CD8-positive, alpha-beta memory T cell (primary cell): ENCODE results near the gene CA10. TPM values are rescaled to one million over a fixed set of nuclear protein-coding genes. Genes with fewer than 3 reads are reported as not detected.

ENCODE experiments used
- CTCF ChIA-PET: fragments of 350-600 bp; sonication (Branson Sonifier 250); formaldehyde crosslinking; loops from one replicate; lab custom pipeline; 2021; ENCODE audit warnings: antibody characterized with exemption; lab: Charles Lee
- POLR2A ChIA-PET: fragments of 350-600 bp; sonication (Branson Sonifier 250); formaldehyde crosslinking; loops from one replicate; lab custom pipeline; 2021; ENCODE audit warnings: antibody characterized with exemption; lab: Charles Lee
- DNase-seq, 5 donors: peaks; one replicate each; pipeline versions ENCODE4 v3.0.0 to v3.0.0-alpha.2; 2020 to 2022; ENCODE audit warnings: mixed read lengths in 1 of 5
- H3K27ac ChIP-seq: one replicate; pipeline ENCODE4 v1.7.0; 2013; ENCODE audit warnings: low read depth, mild to moderate bottlenecking, low read length, moderate library complexity
- H3K27me3 ChIP-seq: 2 replicates; pipeline ENCODE4 v1.7.0; 2013; ENCODE audit warnings: low read length, mild to moderate bottlenecking; ENCODE audit not compliant: insufficient read depth, poor library complexity, severe bottlenecking
- H3K36me3 ChIP-seq: 2 replicates; pipeline ENCODE4 v1.7.0; 2013; ENCODE audit warnings: mild to moderate bottlenecking, low read length, moderate library complexity; ENCODE audit not compliant: insufficient read depth
- H3K4me1 ChIP-seq: 2 replicates; pipeline ENCODE4 v1.7.0; 2013; ENCODE audit warnings: mild to moderate bottlenecking, low read length, moderate library complexity; ENCODE audit not compliant: insufficient read depth
- H3K4me3 ChIP-seq: 2 replicates; pipeline ENCODE4 v1.7.0; 2013; ENCODE audit warnings: mild to moderate bottlenecking, low read length
- H3K9me3 ChIP-seq: 2 replicates; pipeline ENCODE4 v1.7.0; 2013; ENCODE audit warnings: mild to moderate bottlenecking, low read length
- H3K27ac Mint-ChIP-seq, 8 donors: one replicate each; pipeline ENCODE4 v1.8.0; 2020 to 2021; ENCODE audit warnings: mixed read lengths in 8 of 8, mild to moderate bottlenecking in 6 of 8, inconsistent platforms in 3 of 8, moderate library complexity in 3 of 8
- H3K27me3 Mint-ChIP-seq, 2 donors: one replicate each; pipeline ENCODE4 v1.8.0; 2020 to 2021; ENCODE audit warnings: mixed read lengths in 2 of 2, mild to moderate bottlenecking in 1 of 2, moderate library complexity in 1 of 2
- H3K36me3 Mint-ChIP-seq, 3 donors: one replicate each; pipeline ENCODE4 v1.8.0; 2020 to 2021; ENCODE audit warnings: mixed read lengths in 3 of 3, inconsistent platforms in 1 of 3, mild to moderate bottlenecking in 1 of 3
- H3K4me1 Mint-ChIP-seq, 3 donors: one replicate each; pipeline ENCODE4 v1.8.0; 2020 to 2021; ENCODE audit warnings: mixed read lengths in 3 of 3, inconsistent platforms in 1 of 3, mild to moderate bottlenecking in 1 of 3
- H3K4me3 Mint-ChIP-seq, 7 donors: one replicate each; pipeline ENCODE4 v1.8.0; 2020 to 2021; ENCODE audit warnings: mixed read lengths in 7 of 7, mild to moderate bottlenecking in 6 of 7, moderate library complexity in 4 of 7, inconsistent platforms in 2 of 7
- H3K9me3 Mint-ChIP-seq, 5 donors: one replicate each; pipeline ENCODE4 v1.8.0; 2020 to 2022; ENCODE audit warnings: mixed read lengths in 5 of 5, mild to moderate bottlenecking in 3 of 5, moderate library complexity in 2 of 5, inconsistent platforms in 1 of 5
- polyA plus RNA-seq: library from polyadenylated mRNA; unstranded; fragments of 300-500 nt; fragmentation: Illumina TruSeq; gene quantifications from one replicate; pipeline ENCODE4 v1.2.3, GENCODE V29; 2021
- total RNA-seq, 2 experiments: library from RNA; stranded (reverse); gene quantifications; one replicate each; pipeline ENCODE4 v1.2.3, GENCODE V29; 2021

Gene CA10
- total and polyA plus RNA-seq, 3 experiments from 2014 or later, result 0.18 TPM; not detected in 2

DNA sequence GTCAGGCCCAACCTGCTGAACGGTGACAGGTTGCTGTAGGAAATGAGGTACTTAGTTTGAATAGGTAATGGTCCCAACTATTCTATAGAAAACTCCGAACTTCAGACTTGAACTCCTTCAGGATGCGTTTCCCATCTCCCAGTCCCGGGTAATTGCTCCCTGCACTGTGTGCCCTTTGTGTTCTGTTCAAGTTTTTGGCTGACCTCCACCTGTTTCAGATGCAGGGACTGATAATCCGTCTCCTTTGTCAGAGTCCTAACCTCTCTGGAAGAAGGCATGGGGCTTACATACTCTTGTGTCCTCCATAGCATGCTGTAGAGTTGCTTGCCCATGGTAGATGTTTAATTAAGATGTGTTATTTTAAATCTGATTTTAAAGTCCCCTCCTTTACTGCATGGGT is 547.7 kb downstream of the CA10 start:
- peak overlapping the region in 1 of 8 donors; percentile 28 for H3K27ac Mint-ChIP-seq
- no peak overlapping the region for H3K4me3 ChIP-seq

DNA sequence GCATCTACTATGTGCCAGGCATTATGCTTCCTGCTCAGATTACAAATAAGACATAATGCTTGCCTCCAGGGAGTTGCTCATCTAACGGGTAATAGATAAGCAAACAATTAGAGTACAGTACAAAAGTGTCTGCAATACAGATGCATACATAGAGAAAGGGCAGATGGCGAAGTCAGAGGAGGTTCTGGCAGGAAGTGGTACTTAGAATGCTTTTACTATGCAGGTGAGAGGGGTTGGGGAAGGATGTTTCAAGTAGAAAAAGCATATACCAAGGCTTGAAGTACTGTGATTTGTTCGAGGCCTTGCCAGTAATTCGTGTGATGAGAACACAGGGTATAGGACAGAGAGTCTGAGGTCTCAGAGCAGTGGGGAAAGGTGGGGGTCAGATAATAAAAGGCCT is 548.4 kb downstream of the CA10 start:
- Mint-ChIP-seq H3K4me3 (no peak overlapping the region), H3K4me1 (no peaks in the 10 kb centered on the region)
- CTCF ChIA-PET, result no interaction called here

More for the DNA sequence above, 547.7 kb downstream of the CA10 start:
- H3K9me3 Mint-ChIP-seq, result no peaks in the 10 kb centered on the region
- H3K27me3 Mint-ChIP-seq, result peaks cover 5 to 8% of the 10 kb centered on the region in 2 donors
- Histone ChIP-seq H3K27ac (no peak overlapping the region), H3K4me1 (no peaks in the 10 kb centered on the region), H3K36me3 (no peaks in the 10 kb centered on the region), H3K9me3 (no peaks in the 10 kb centered on the region), H3K27me3 (no peaks in the 10 kb centered on the region)
- no peak for DNase-seq
- H3K36me3 Mint-ChIP-seq, result no peaks in the 10 kb centered on the region
- CTCF ChIA-PET, result no interaction called here
- H3K4me3 Mint-ChIP-seq, result no peak overlapping the region
- no peaks in the 10 kb centered on the region for H3K4me1 Mint-ChIP-seq
- POLR2A ChIA-PET, result no interaction called here

DNA sequence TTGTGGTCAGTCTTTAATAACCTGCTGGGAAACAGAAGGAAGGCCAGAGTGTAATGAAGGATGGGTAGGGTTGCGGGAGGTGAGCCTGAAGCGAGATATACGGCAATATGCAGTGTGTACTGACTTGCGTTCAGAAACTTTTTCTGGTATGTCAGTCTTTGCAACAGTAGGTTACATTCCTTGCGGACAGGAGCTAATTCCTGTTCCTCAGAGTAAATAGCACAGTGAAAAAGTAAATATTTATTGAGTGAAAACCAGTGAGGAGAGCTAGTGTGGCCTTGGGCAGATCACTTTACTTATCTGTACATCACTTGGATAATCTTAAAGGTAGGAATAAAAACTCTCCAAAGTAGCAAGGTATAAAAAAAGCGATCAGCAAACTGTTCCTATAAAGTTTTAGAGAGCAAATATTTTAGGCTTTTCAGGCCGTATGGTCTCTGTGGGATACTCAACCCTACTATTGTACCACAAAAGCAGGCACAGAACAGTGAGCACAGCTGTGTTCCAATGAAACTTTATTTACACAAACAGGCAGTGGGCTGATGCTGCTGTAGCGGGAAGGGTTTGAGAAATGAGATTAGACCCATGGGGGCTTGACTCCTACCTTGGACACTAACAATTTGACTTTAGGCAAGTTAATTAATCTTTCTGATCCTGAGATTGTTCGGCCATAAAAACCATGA is 550.1 kb downstream of the CA10 start:
- Mint-ChIP-seq H3K36me3 (no peaks in the 10 kb centered on the region), H3K4me3 (no peak overlapping the region), H3K9me3 (no peaks in the 10 kb centered on the region), H3K27ac (no peak overlapping the region), H3K27me3 (peaks cover 0 to 8% of the 10 kb centered on the region in 2 donors), H3K4me1 (no peaks in the 10 kb centered on the region)
- POLR2A ChIA-PET, result no interaction called here
- CTCF ChIA-PET, result no interaction called here
- H3K9me3 ChIP-seq, result no peaks in the 10 kb centered on the region
- no peaks in the 10 kb centered on the region for H3K4me1 ChIP-seq
- no peak for DNase-seq
- H3K27ac ChIP-seq, result no peak overlapping the region
- no peak overlapping the region for H3K4me3 ChIP-seq
- H3K36me3 ChIP-seq, result no peaks in the 10 kb centered on the region
- no peaks in the 10 kb centered on the region for H3K27me3 ChIP-seq

More for the DNA sequence above, 548.4 kb downstream of the CA10 start:
- Mint-ChIP-seq H3K36me3 (no peaks in the 10 kb centered on the region), H3K27me3 (peaks cover 0 to 8% of the 10 kb centered on the region in 2 donors), H3K9me3 (no peaks in the 10 kb centered on the region), H3K27ac (peak overlapping the region in 1 of 8 donors; percentile 1)
- POLR2A ChIA-PET, result no interaction called here
- Histone ChIP-seq H3K27me3 (no peaks in the 10 kb centered on the region), H3K4me1 (no peaks in the 10 kb centered on the region), H3K4me3 (no peak overlapping the region), H3K36me3 (no peaks in the 10 kb centered on the region), H3K9me3 (no peaks in the 10 kb centered on the region), H3K27ac (no peak overlapping the region)
- no peak for DNase-seq

DNA sequence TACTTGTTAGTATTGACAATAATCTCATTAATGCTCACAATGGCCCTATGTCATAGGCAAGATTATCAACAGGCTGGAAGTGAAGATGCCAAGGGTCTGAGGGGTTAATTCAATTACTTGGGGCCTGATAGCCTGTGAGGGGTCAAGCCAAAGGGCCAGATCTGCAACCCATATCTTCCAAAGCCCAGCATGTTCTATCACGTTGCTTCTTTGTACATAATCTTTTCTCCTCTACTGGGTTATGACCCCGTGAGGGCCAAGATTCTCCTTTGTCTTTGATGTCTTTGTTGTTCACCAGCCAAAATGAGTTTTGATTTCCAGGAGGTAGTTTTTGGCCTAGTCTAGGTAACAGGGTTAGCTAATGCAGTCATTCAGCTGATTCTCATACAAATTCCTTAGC is 551.0 kb downstream of the CA10 start:
- Histone ChIP-seq H3K4me1 (no peaks in the 10 kb centered on the region), H3K4me3 (no peak overlapping the region), H3K27ac (no peak overlapping the region), H3K9me3 (no peaks in the 10 kb centered on the region), H3K27me3 (no peaks in the 10 kb centered on the region), H3K36me3 (no peaks in the 10 kb centered on the region)
- no peaks in the 10 kb centered on the region for H3K36me3 Mint-ChIP-seq
- H3K4me3 Mint-ChIP-seq, result no peak overlapping the region
- peaks cover 4 to 10% of the 10 kb centered on the region in 2 donors for H3K27me3 Mint-ChIP-seq
- no peak for DNase-seq
- H3K4me1 Mint-ChIP-seq, result no peaks in the 10 kb centered on the region
- H3K9me3 Mint-ChIP-seq, result no peaks in the 10 kb centered on the region
- ChIA-PET CTCF (no interaction called here), POLR2A (no interaction called here)
- H3K27ac Mint-ChIP-seq, result no peak overlapping the region

- CTCF ChIA-PET, result no interaction called here
- Histone ChIP-seq H3K27me3 (no peaks in the 10 kb centered on the region), H3K4me1 (no peaks in the 10 kb centered on the region), H3K27ac (no peak overlapping the region), H3K36me3 (no peaks in the 10 kb centered on the region), H3K4me3 (no peak overlapping the region), H3K9me3 (no peaks in the 10 kb centered on the region)
- POLR2A ChIA-PET, result no interaction called here
- Mint-ChIP-seq H3K36me3 (no peaks in the 10 kb centered on the region), H3K27ac (no peak overlapping the region), H3K4me1 (no peaks in the 10 kb centered on the region), H3K9me3 (no peaks in the 10 kb centered on the region), H3K27me3 (peaks cover 4 to 10% of the 10 kb centered on the region in 2 donors), H3K4me3 (no peak overlapping the region)
- no peak for DNase-seq
Observed at GRCh38 chr17:51604299-51605020, 554.1 kb downstream of the CA10 start.

- H3K27me3 Mint-ChIP-seq, result peaks cover 9 to 12% of the 10 kb centered on the region in 2 donors
- H3K36me3 ChIP-seq, result no peaks in the 10 kb centered on the region
- no peak for DNase-seq
- CTCF ChIA-PET, result no interaction called here
- no peak overlapping the region for H3K27ac ChIP-seq
- H3K27me3 ChIP-seq, result no peaks in the 10 kb centered on the region
- H3K4me1 ChIP-seq, result no peaks in the 10 kb centered on the region
- H3K4me3 ChIP-seq, result no peak overlapping the region
- no peak overlapping the region for H3K4me3 Mint-ChIP-seq
- no peaks in the 10 kb centered on the region for H3K36me3 Mint-ChIP-seq
- H3K27ac Mint-ChIP-seq, result no peak overlapping the region
- POLR2A ChIA-PET, result no interaction called here
- no peaks in the 10 kb centered on the region for H3K9me3 ChIP-seq
- no peaks in the 10 kb centered on the region for H3K4me1 Mint-ChIP-seq
- H3K9me3 Mint-ChIP-seq, result no peaks in the 10 kb centered on the region
Observed at GRCh38 chr17:51601622-51602261, 556.8 kb downstream of the CA10 start.

DNA sequence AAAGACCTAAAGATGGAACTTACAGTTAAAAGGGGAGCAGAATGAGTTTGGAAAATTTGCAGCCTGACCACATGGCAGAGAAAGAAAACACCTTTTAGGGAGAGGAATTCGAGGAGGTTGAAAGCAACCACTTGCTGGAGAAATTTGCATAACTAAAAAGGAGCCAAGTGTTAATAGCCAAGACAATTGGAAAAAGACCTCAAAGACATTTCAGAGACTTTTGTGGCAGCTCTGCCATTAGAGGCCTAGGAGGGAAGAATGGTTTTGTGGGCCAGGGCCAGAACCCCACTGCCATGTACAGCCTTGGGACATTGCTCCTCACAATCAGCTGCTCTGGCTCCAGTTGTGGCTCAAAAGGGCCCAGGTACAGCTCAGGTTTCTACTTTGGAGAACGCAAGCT is 559.7 kb downstream of the CA10 start:
- Histone ChIP-seq H3K4me1 (no peaks in the 10 kb centered on the region), H3K9me3 (no peaks in the 10 kb centered on the region), H3K27ac (no peak overlapping the region), H3K36me3 (no peaks in the 10 kb centered on the region), H3K27me3 (no peaks in the 10 kb centered on the region), H3K4me3 (no peak overlapping the region)
- Mint-ChIP-seq H3K27ac (no peak overlapping the region), H3K9me3 (no peaks in the 10 kb centered on the region), H3K4me1 (no peaks in the 10 kb centered on the region), H3K36me3 (no peaks in the 10 kb centered on the region), H3K4me3 (no peak overlapping the region), H3K27me3 (peaks cover 6 to 21% of the 10 kb centered on the region in 2 donors)
- ChIA-PET CTCF (no interaction called here), POLR2A (no interaction called here)
- no peak for DNase-seq

GRCh38 chr17:51597345-51597744 is 561.2 kb downstream of the CA10 start:
- no peak overlapping the region for H3K4me3 Mint-ChIP-seq
- peaks cover 2 to 17% of the 10 kb centered on the region in 2 donors for H3K27me3 Mint-ChIP-seq
- no peaks in the 10 kb centered on the region for H3K4me1 ChIP-seq
- H3K9me3 ChIP-seq, result no peaks in the 10 kb centered on the region
- no peak for DNase-seq
- H3K27ac Mint-ChIP-seq, result no peak overlapping the region
- H3K9me3 Mint-ChIP-seq, result no peaks in the 10 kb centered on the region
- no peak overlapping the region for H3K4me3 ChIP-seq
- POLR2A ChIA-PET, result no interaction called here
- H3K36me3 ChIP-seq, result no peaks in the 10 kb centered on the region
- H3K27me3 ChIP-seq, result no peaks in the 10 kb centered on the region
- H3K4me1 Mint-ChIP-seq, result no peaks in the 10 kb centered on the region
- H3K27ac ChIP-seq, result no peak overlapping the region
- CTCF ChIA-PET, result no interaction called here
- no peaks in the 10 kb centered on the region for H3K36me3 Mint-ChIP-seq
